ENCODE results near the gene SORCS2. TPM values are rescaled to one million over a fixed set of nuclear protein-coding genes. Genes with fewer than 3 reads are reported as not detected.

The SORCS2 gene
- total and polyA plus RNA-seq, 2 of the 13 experiments (the other 11 are each of a cell fraction or from before 2014, with no cell fraction given), result 0.82 to 1.0 TPM

DNA sequence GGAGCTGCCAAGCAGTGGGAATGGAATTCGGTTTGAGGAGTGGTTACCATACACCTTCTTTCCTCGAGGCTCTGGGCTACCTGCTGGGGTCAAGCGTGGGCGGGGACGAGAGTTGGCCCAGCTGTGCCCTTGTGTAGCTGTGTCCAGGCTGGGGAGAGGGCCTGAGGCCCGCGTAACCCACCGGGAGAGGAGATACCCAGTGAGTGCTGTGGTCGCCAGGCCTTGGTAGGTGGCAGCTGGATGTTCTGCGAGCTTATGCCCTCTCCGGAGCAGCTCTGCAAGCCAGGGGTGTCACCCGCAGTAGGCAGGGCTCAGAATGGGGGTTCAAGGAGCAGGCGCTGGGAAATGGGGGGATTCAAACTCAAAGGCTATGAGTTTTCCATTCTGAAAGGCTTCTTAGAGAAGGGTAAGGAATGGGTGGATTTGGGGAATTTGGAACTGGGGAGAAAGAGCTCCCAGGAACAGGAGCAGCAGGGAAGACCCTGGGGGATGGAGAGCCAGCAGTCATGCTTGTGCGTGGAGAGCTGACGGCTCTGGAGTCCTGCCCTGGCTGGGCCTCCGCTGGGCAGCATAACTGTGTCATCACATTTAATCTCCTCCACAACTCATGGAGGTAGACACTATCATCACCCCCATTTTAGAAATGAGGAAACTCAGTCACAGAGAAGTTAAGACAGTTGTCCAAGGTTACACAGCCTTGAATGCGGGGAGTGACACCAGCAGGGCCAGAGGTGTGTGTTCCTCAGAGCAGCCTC is 117.5 kb downstream of the SORCS2 start:
- Histone ChIP-seq H3K4me2 (ENCODE audit: low read depth, low read length) (no peak overlapping the region), H3K4me3 (replicated peaks in 1 of 3; ENCODE audit: insufficient read depth in 1 of 3, low read depth in 2 of 3, low read length in 3 of 3) (no peak overlapping the region), H4K20me1 (ENCODE audit: insufficient read depth, low read length) (no peaks in the 10 kb centered on the region), H3K9ac (ENCODE audit: insufficient read depth, low read depth, low read length) (no peak overlapping the region), H2AFZ (ENCODE audit: low read length) (no peak overlapping the region), H3K36me3 (replicated peaks in 1 of 2; ENCODE audit: control insufficient read depth in 1 of 2, insufficient read depth in 2 of 2, low read length in 2 of 2) (no peaks in the 10 kb centered on the region), H3K27me3 (ENCODE audit: control insufficient read depth in 1 of 2, insufficient read depth in 2 of 2, low read length in 2 of 2) (peaks cover 16 to 72% of the 10 kb centered on the region in 2 experiments), H3K27ac (ENCODE audit: extremely low read length, insufficient read depth, low read length) (no peak overlapping the region), H3K4me1 (ENCODE audit: insufficient read depth, low read length) (no peaks in the 10 kb centered on the region), H3K9me3 (ENCODE audit: low read length) (no peaks in the 10 kb centered on the region), H3K79me2 (ENCODE audit: insufficient read depth, low read length) (no peaks in the 10 kb centered on the region)
- no TSS peak for BruUV-seq (replicated peaks)
- no peak for FAIRE-seq
- POLR2A ChIA-PET, result no interaction called here
- intact Hi-C loops (cut with micrococcal nuclease; ENCODE audit: unreplicated experiment) (no loop called here), in situ Hi-C loops (cut with HindIII; ENCODE audit: extremely low pct_ligation_motif_present, low pct_unique_long_range_greater_than_20kb) (no loop called here)
- CTCF ChIA-PET (ENCODE audit: low intra/inter-chr PET ratio, low total read pairs), result no interaction called here
- 23% methylated on average over 10 of the region's 17 CpGs for WGBS (ENCODE audit: low lambda C conversion rate)
- ATAC-seq, result no peak
- TF ChIP-seq ZNF629 (CRISPR knock-in tag; conservative IDR thresholded peaks at IDR 0.05) (no peak), RELA (CRISPR knock-in tag; IDR thresholded peaks at IDR 0.05) (no peak), ZNF546 (CRISPR knock-in tag; conservative IDR thresholded peaks at IDR 0.05) (no peak)
- TF ChIP-seq, protein P1, sequence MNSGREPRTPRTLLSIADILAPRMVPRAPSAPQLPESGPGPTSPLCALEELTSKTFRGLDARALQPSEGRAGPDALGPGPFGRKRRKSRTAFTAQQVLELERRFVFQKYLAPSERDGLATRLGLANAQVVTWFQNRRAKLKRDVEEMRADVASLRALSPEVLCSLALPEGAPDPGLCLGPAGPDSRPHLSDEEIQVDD (CRISPR knock-in tag; IDR thresholded peaks at IDR 0.05; ENCODE audit: borderline replicate concordance), result no peak
- DNase-seq (ENCODE audit: low spot score), result no peak

DNA sequence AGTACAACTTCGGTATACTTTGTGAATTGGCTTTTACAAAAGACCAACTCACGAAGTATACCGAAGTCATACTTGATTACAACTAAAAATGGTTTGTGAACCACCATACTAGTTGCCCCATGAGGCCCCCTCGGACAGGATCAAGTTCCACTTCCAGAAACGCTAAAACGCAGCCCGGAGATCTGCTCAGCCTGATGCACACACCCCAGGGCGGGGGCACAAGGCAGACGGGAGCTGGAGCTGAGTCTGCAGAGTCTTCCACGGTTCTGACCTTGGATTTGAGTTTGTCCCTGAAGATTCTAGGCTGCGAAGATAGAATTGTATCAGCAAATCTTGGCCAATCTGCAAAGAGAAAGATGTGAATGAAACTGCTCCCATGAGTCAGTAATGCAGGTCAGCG is 118.1 kb downstream of the SORCS2 start:
- POLR2A ChIA-PET, result no interaction called here
- no peak overlapping the region for H3K9ac ChIP-seq (ENCODE audit: insufficient read depth, low read depth, low read length)
- H3K4me1 ChIP-seq (ENCODE audit: insufficient read depth, low read length), result no peaks in the 10 kb centered on the region
- H3K36me3 ChIP-seq (replicated peaks in 1 of 2; ENCODE audit: control insufficient read depth in 1 of 2, insufficient read depth in 2 of 2, low read length in 2 of 2), result no peaks in the 10 kb centered on the region
- no peak overlapping the region for H2AFZ ChIP-seq (ENCODE audit: low read length)
- H3K9me3 ChIP-seq (ENCODE audit: low read length), result no peaks in the 10 kb centered on the region
- DNase-seq (ENCODE audit: low spot score) (no peak), FAIRE-seq (no peak), ATAC-seq (no peak)
- H3K4me2 ChIP-seq (ENCODE audit: low read depth, low read length), result no peak overlapping the region
- TF ChIP-seq, protein P2, sequence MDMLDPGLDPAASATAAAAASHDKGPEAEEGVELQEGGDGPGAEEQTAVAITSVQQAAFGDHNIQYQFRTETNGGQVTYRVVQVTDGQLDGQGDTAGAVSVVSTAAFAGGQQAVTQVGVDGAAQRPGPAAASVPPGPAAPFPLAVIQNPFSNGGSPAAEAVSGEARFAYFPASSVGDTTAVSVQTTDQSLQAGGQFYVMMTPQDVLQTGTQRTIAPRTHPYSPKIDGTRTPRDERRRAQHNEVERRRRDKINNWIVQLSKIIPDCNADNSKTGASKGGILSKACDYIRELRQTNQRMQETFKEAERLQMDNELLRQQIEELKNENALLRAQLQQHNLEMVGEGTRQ (IDR thresholded peaks at IDR 0.05; ENCODE audit: low read depth, low read length), result no peak
- TF ChIP-seq, protein P2 (CRISPR knock-in tag; IDR thresholded peaks at IDR 0.05; ENCODE audit: borderline replicate concordance), result no peak
- TF ChIP-seq NR2C2 (CRISPR knock-in tag; IDR thresholded peaks at IDR 0.05; ENCODE audit: borderline replicate concordance) (no peak), ZNF816 (CRISPR knock-in tag; IDR thresholded peaks at IDR 0.05; ENCODE audit: borderline replicate concordance) (no peak)
- WGBS (ENCODE audit: low lambda C conversion rate), result 1% methylated on average over 12 of the region's 12 CpGs
- CTCF ChIA-PET (ENCODE audit: low intra/inter-chr PET ratio, low total read pairs), result no interaction called here
- no peak overlapping the region for H3K4me3 ChIP-seq (replicated peaks in 1 of 3; ENCODE audit: insufficient read depth in 1 of 3, low read depth in 2 of 3, low read length in 3 of 3)
- H3K27ac ChIP-seq (ENCODE audit: extremely low read length, insufficient read depth, low read length), result no peak overlapping the region
- no peaks in the 10 kb centered on the region for H3K79me2 ChIP-seq (ENCODE audit: insufficient read depth, low read length)
- in situ Hi-C loops (cut with HindIII; ENCODE audit: extremely low pct_ligation_motif_present, low pct_unique_long_range_greater_than_20kb), result no loop called here
- no TSS peak for BruUV-seq (replicated peaks)
- intact Hi-C loops (cut with micrococcal nuclease; ENCODE audit: unreplicated experiment), result no loop called here
- peaks cover 15 to 69% of the 10 kb centered on the region in 2 experiments; a peak in 4 of 5 replicates for H3K27me3 ChIP-seq (ENCODE audit: control insufficient read depth in 1 of 2, insufficient read depth in 2 of 2, low read length in 2 of 2)
- no peaks in the 10 kb centered on the region for H4K20me1 ChIP-seq (ENCODE audit: insufficient read depth, low read length)
